Measurements from ENCODE around the gene LMOD2.

The LMOD2 gene

DNA sequence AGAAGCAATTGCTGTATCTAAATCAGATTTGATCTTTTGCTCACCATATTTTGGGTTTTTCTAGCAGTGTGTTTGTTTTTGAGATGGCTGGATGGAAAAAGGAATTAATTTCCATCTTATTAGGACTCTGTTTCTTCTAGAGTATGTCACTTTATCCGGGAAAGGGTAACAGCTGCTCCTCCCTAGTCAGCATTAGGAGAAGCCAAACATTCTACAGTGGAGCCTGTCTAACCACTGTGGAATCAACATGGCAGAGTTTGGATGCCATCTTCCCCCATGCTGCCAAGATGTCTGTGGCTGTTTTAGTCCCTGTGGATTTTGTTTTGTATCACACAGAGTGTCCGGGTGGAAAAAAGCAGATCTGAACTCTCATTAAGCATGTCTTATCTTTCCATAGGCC, 16.0 kb upstream of the LMOD2 start:
- no peak for DNase-seq (ENCODE audit: low read depth in 2 of 2)

DNA sequence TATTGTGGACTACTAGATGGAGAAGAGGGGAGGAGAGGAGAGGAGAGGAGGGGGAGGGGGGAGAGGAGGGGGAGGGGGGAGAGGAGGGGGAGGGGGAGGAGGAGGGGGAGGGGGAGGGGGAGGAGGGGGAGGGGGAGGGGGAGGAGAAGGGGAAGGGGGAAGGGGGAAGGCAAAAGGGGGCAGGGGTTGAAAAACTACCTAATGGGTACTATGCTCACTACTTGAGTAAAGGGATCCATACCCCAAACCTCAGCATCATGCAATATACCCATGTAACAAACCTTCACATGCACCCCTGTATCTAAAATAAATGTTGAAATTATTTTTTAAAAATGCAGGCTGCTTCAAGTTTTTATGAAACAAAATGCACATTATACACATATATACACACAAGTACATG, 15.1 kb upstream of the LMOD2 start:
- no peak for DNase-seq (ENCODE audit: low read depth in 2 of 2)

GRCh38 chr7:123641901-123642300, 13.8 kb upstream of the LMOD2 start:
- no peak for DNase-seq (ENCODE audit: low read depth in 2 of 2)

DNA sequence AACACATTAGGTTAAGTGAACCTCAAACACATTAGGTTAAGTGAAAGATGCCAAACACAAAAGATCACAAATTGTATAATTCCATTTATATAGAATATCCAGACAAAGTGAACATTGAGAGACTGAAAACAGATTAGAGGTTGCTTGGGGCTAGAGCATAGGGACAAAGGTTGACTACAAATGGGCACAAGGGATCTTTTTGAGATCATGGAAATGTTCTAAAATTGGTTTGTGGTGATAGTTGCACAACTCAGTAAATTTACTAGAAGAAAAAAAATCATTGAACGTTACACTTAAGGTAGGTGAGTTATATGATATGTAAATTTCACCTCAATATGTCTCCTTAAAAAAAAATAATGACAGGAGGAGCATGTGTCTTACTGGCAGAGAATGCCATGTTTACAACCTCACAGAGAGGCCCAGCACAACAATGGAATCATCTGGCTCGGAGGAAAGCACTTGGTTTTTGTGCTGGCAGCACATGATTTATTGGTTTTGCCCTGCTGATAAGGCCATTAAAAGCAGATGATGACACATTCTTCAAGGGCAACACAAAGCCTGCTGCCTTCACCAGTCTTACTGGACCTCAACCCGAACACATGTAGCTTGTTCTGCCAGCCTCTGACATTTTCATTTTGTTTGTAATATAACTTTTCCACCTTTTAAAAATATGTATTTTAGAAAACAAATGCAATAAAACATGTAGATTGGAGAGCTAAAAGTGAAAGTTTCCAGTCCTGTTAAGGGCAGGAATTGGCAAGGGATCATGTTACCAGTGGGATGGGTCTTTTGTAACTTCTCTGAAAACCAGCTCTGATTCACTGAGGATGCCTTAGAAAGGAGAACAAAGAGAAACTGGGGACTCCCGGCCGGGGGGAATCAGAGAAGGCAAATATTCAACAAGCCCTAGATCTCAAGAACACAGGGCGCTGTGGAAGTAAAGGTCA, 11.9 kb upstream of the LMOD2 start:
- DNase-seq (ENCODE audit: low read depth in 2 of 2) = no peak

- no peak for DNase-seq (ENCODE audit: low read depth in 2 of 2)
Observed at GRCh38 chr7:123645516-123645915, 10.2 kb upstream of the LMOD2 start.

DNA sequence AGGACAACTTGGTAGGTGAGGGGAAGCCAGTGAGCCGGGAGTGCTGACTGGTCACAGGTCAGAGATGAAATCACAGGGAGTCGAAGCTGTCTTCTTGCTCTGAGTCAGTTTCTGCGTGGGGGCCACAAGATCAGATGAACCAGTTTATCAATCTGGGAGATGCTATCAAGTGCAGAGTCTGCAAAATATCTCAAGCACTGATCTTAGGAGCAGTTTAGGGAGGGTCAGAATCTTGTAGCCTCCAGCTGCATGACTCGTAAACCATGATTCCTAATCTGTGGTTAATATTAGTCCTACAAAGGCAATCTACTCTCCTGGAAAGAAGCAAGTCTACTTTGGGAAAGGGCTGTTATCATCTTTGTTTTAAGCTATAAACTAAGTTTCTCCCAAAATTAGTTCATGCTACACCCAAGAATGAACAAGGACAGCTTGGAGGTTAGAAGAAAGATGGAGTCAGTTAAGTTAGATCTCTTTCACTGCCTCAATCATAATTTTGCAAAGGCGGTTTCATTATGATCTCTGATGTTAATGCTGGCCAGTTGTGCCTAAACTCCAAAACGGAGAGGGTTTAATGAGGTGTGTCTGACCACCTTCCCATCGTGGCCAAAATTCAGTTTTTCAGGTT, 8.4 kb upstream of the LMOD2 start:
- DNase-seq (ENCODE audit: low read depth in 2 of 2) = no peak

- DNase-seq (ENCODE audit: low read depth in 2 of 2) = no peak
Observed at GRCh38 chr7:123649964-123650363, 5.7 kb upstream of the LMOD2 start.

DNA sequence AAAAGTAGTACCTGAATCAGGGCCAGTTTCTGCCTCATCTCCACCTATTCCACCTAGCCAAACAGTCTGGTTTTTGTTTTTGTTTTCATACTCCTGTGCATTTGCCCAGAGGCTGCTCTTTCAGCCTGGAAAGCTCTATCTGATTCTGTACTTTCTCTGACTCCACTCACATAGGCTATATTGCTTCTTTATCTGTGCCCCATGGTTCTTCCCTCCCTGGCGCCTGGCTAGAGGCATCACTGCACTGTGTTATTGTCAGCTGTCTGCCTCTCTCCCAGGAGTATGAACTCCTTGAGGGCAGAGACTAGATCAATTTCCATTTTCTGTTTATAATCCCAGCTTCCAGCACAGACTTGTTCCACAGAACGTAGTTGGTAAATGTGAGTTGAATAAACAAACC, 5.1 kb upstream of the LMOD2 start:
- no peak for DNase-seq (ENCODE audit: low read depth in 2 of 2)

GRCh38 chr7:123652406-123652805, 3.3 kb upstream of the LMOD2 start:
- DNase-seq (ENCODE audit: low read depth in 2 of 2) = no peak

- DNase-seq (ENCODE audit: low read depth in 2 of 2) = no peak
Observed at GRCh38 chr7:123653162-123653561, 2.5 kb upstream of the LMOD2 start.

- DNase-seq (ENCODE audit: low read depth in 2 of 2) = no peak
Observed at GRCh38 chr7:123656544-123657303, 1.1 kb downstream of the LMOD2 start.

DNA sequence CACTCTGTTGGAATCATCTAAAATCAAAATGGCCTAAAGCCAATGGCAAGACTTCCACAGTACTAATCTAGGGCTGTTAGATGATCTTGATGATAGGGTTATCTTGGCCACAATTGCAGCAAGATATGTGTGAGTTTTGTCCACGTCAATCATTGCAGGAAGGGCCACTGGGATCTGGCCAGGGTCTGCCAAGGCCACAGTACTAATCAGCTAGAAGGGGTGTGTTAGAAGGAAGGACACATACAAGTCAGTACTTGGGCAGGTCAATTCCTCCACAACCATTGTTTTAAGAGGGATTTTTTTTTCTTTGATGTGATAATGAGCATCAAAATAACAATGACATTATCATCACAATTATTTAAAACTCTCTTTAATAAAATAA, 1.6 kb downstream of the LMOD2 start:
- DNase-seq (ENCODE audit: low read depth in 2 of 2) = no peak

- no peak for DNase-seq (ENCODE audit: low read depth in 2 of 2)
Observed at GRCh38 chr7:123658023-123658422, 2.4 kb downstream of the LMOD2 start.

- no peak for DNase-seq (ENCODE audit: low read depth in 2 of 2)
Observed at GRCh38 chr7:123660514-123661354, 5.1 kb downstream of the LMOD2 start.

- DNase-seq (ENCODE audit: low read depth in 2 of 2) = no peak
Observed at GRCh38 chr7:123661765-123662164, 6.1 kb downstream of the LMOD2 start.

DNA sequence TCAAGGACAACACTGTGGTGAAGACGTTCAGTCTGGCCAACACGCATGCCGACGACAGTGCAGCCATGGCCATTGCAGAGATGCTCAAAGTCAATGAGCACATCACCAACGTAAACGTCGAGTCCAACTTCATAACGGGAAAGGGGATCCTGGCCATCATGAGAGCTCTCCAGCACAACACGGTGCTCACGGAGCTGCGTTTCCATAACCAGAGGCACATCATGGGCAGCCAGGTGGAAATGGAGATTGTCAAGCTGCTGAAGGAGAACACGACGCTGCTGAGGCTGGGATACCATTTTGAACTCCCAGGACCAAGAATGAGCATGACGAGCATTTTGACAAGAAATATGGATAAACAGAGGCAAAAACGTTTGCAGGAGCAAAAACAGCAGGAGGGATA, 6.6 kb downstream of the LMOD2 start:
- no peak for DNase-seq (ENCODE audit: low read depth in 2 of 2)

DNA sequence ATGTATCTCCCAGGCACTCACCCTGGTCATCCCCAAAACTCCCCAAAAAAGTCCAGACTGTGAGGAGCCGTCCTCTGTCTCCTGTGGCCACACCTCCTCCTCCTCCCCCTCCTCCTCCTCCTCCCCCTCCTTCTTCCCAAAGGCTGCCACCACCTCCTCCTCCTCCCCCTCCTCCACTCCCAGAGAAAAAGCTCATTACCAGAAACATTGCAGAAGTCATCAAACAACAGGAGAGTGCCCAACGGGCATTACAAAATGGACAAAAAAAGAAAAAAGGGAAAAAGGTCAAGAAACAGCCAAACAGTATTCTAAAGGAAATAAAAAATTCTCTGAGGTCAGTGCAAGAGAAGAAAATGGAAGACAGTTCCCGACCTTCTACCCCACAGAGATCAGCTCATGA, 7.1 kb downstream of the LMOD2 start:
- DNase-seq (ENCODE audit: low read depth in 2 of 2) = no peak

- no peak for DNase-seq (ENCODE audit: low read depth in 2 of 2)
Observed at GRCh38 chr7:123663200-123663599, 7.5 kb downstream of the LMOD2 start.

- DNase-seq (ENCODE audit: low read depth in 2 of 2) = no peak
Observed at GRCh38 chr7:123665157-123665556, 9.5 kb downstream of the LMOD2 start.

GRCh38 chr7:123665896-123666295, 10.2 kb downstream of the LMOD2 start:
- no peak for DNase-seq (ENCODE audit: low read depth in 2 of 2)

GRCh38 chr7:123666492-123666891, 10.8 kb downstream of the LMOD2 start:
- no peak for DNase-seq (ENCODE audit: low read depth in 2 of 2)

GRCh38 chr7:123669485-123669884, 13.8 kb downstream of the LMOD2 start:
- no peak for DNase-seq (ENCODE audit: low read depth in 2 of 2)
